Smooth muscle cell (in vitro differentiated cells): ENCODE data around the gene NATD1. TPM values are rescaled to one million over a fixed set of nuclear protein-coding genes. Genes with fewer than 3 reads are reported as not detected.

Experiments used
- DNase-seq: peaks from one replicate; lab custom pipeline; 2025; ENCODE audit not compliant: unreplicated experiment; lab: John Stamatoyannopoulos, UW
- H2AFZ ChIP-seq: fragments of 200-600 bp; sonication (generic); 2 replicates; pipeline ENCODE4 v1.6.0; 2016; ENCODE audit warnings: antibody characterized with exemption, low read depth, mild to moderate bottlenecking
- H3F3A ChIP-seq: fragments of 200-600 bp; sonication (generic); 2 replicates; pipeline ENCODE4 v1.6.0; 2017; ENCODE audit warnings: antibody characterized with exemption, low read depth
- H3K27ac ChIP-seq: fragments of 200-600 bp; sonication (generic); 2 replicates; pipeline ENCODE4 v1.5.1; 2016; ENCODE audit warnings: low read depth, mild to moderate bottlenecking
- H3K27me3 ChIP-seq: fragments of 200-600 bp; sonication (generic); 2 replicates; pipeline ENCODE4 v1.6.1; 2016; ENCODE audit warnings: low read depth, mild to moderate bottlenecking
- H3K36me3 ChIP-seq: fragments of 200-600 bp; sonication (generic); 2 replicates; pipeline ENCODE4 v1.5.1; 2016; ENCODE audit warnings: low read depth
- H3K4me1 ChIP-seq: fragments of 200-600 bp; sonication (generic); 2 replicates; pipeline ENCODE4 v1.5.1; 2016; ENCODE audit warnings: low read depth
- H3K4me2 ChIP-seq: fragments of 200-600 bp; sonication (generic); 2 replicates; pipeline ENCODE4 v1.6.0; 2016; ENCODE audit warnings: mild to moderate bottlenecking
- H3K4me3 ChIP-seq: fragments of 200-600 bp; sonication (generic); 2 replicates; pipeline ENCODE4 v1.5.1; 2016; ENCODE audit warnings: mild to moderate bottlenecking
- H3K79me2 ChIP-seq: fragments of 200-600 bp; sonication (generic); 2 replicates; pipeline ENCODE4 v1.6.0; 2016; ENCODE audit warnings: low read depth, mild to moderate bottlenecking
- H3K9ac ChIP-seq: fragments of 200-600 bp; sonication (generic); 2 replicates; pipeline ENCODE4 v1.6.0; 2016; ENCODE audit warnings: low read depth
- H3K9me3 ChIP-seq: fragments of 200-600 bp; sonication (generic); replicated peaks from 2 replicates; pipeline ENCODE4 v1.5.1; 2016; ENCODE audit warnings: low read depth
- H4K20me1 ChIP-seq: fragments of 200-600 bp; sonication (generic); 2 replicates; pipeline ENCODE4 v1.6.0; 2016; ENCODE audit warnings: low read depth
- CTCF ChIP-seq: fragments of 200-600 bp; sonication (generic); IDR thresholded peaks from 2 replicates; pipeline ENCODE4 v1.5.1; 2017; ENCODE audit warnings: borderline replicate concordance, mild to moderate bottlenecking, antibody characterized with exemption; ENCODE audit not compliant: insufficient read depth, poor library complexity, severe bottlenecking
- WGBS: methylation state at CpG from one replicate; pipeline ENCODE4 v1.1.7; 2016; ENCODE audit warnings: low lambda C conversion rate; 5-methylcytosine and 5-hydroxymethylcytosine counted together
- polyA plus RNA-seq: library from polyadenylated mRNA; unstranded; fragments of >200 nt; fragmentation: Nextera tagmentation; extraction: Ambion mirVana; gene quantifications from 2 replicates; pipeline ENCODE4 v1.2.1, GENCODE V29; 2016
- total RNA-seq: library from RNA; depleted of rRNA; stranded (reverse); fragments of >200 nt; gene quantifications from 2 replicates; pipeline ENCODE4 v1.2.3, GENCODE V29; 2014

The NATD1 gene
- total and polyA plus RNA-seq, 2 experiments from 2014 or later, result 2.2 to 2.7 TPM

GRCh38 chr17:21204935-21205334 is 48.3 kb downstream of the NATD1 start:
- Histone ChIP-seq H2AFZ (no peak overlapping the region), H3K9ac (no peak overlapping the region), H3K36me3 (no peaks in the 10 kb centered on the region), H3F3A (peaks cover 5% of the 10 kb centered on the region), H3K4me3 (no peak overlapping the region), H3K4me2 (no peak overlapping the region), H3K27ac (no peak overlapping the region), H3K27me3 (no peaks in the 10 kb centered on the region), H3K4me1 (peaks cover 4% of the 10 kb centered on the region), H3K79me2 (peaks cover 98% of the 10 kb centered on the region), H3K9me3 (no peaks in the 10 kb centered on the region), H4K20me1 (peaks cover 100% of the 10 kb centered on the region)
- WGBS, result 89% methylated on average over 9 of the region's 9 CpGs
- TF ChIP-seq CTCF, result no peak
- no peak for DNase-seq

- H3K4me1 ChIP-seq, result peaks cover 11% of the 10 kb centered on the region
- no peak overlapping the region for H3K9ac ChIP-seq
- H3K27me3 ChIP-seq, result no peaks in the 10 kb centered on the region
- H4K20me1 ChIP-seq, result peaks cover 100% of the 10 kb centered on the region
- no peak for TF ChIP-seq CTCF
- no peak overlapping the region for H2AFZ ChIP-seq
- no peaks in the 10 kb centered on the region for H3K36me3 ChIP-seq
- 94% methylated on average over 8 of the region's 12 CpGs for WGBS
- no peaks in the 10 kb centered on the region for H3K9me3 ChIP-seq
- H3K4me3 ChIP-seq, result no peak overlapping the region
- H3K79me2 ChIP-seq, result peaks cover 84% of the 10 kb centered on the region
- peaks cover 5% of the 10 kb centered on the region for H3F3A ChIP-seq
- H3K4me2 ChIP-seq, result no peak overlapping the region
- H3K27ac ChIP-seq, result no peak overlapping the region
- DNase-seq, result no peak
Measured at GRCh38 chr17:21202512-21202911, 50.7 kb downstream of the NATD1 start.

- Histone ChIP-seq H3K27ac (no peak overlapping the region), H3K79me2 (peaks cover 78% of the 10 kb centered on the region), H2AFZ (no peak overlapping the region), H3K9me3 (no peaks in the 10 kb centered on the region), H3K4me2 (no peak overlapping the region), H3K27me3 (no peaks in the 10 kb centered on the region), H3F3A (peaks cover 5% of the 10 kb centered on the region), H3K4me3 (no peak overlapping the region), H3K36me3 (no peaks in the 10 kb centered on the region), H3K9ac (no peak overlapping the region), H3K4me1 (peaks cover 11% of the 10 kb centered on the region), H4K20me1 (peaks cover 100% of the 10 kb centered on the region)
- WGBS, result 93% methylated on average over 11 of the region's 11 CpGs
- no peak for TF ChIP-seq CTCF
- DNase-seq, result no peak
Measured at GRCh38 chr17:21201874-21202273, 51.3 kb downstream of the NATD1 start.

- WGBS, result 69% methylated on average over 5 of the region's 5 CpGs
- Histone ChIP-seq H3K27ac (no peak overlapping the region), H3K9ac (no peak overlapping the region), H3K36me3 (no peaks in the 10 kb centered on the region), H4K20me1 (peaks cover 100% of the 10 kb centered on the region), H3K9me3 (no peaks in the 10 kb centered on the region), H3F3A (peaks cover 5% of the 10 kb centered on the region), H3K27me3 (no peaks in the 10 kb centered on the region), H3K4me3 (no peak overlapping the region), H3K4me2 (no peak overlapping the region), H2AFZ (no peak overlapping the region), H3K79me2 (peaks cover 76% of the 10 kb centered on the region), H3K4me1 (peaks cover 11% of the 10 kb centered on the region)
- no peak for TF ChIP-seq CTCF
- no peak for DNase-seq
Measured at GRCh38 chr17:21201298-21201595, 52.0 kb downstream of the NATD1 start.
